ENCODE results near the gene FGFR3. TPM values are rescaled to one million over a fixed set of nuclear protein-coding genes. Genes with fewer than 3 reads are reported as not detected.

Gene FGFR3
- total RNA-seq, 2 experiments from 2014 or later, result not detected

DNA sequence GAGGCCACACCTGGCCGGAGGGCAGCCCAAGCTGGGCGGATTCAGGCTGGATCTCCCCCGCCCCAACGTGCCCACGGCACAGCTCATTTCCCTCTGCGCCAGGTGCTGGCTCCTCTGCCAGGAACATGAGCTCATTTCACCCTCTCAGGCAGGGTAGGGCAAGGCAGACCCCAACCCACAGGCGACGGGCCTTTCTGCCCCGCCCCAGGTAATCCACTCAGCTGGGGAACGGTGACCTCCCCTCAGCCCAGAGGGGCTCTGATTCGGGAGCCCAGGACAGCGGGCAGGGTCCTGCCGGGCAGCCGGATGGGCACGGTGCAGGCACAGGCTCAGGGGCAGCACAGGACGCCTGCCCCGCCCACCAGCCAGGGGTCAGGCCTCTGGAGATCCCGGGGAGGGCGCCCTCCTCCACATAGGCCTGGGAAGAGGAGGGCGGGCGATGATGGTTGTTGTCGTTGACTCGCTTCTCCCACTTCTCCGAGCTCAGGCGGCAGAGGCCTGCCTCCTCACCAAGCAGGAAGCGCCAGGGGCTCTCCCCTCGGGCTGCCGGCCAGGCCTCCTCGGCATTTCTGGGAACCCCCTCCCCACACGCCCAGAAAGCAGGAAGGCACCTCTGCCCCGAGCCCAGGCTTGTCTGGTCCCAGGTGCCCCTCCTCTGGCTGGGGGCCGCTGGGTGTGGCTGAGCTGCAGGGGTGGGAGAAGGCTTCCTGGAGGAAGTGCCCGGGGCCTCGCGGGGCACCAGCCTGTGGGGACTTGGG, 40.6 kb upstream of the FGFR3 start:
- H3K4me3 Mint-ChIP-seq, result no peak overlapping the region
- no peaks in the 10 kb centered on the region for H3K36me3 Mint-ChIP-seq
- no peaks in the 10 kb centered on the region for H3K9me3 Mint-ChIP-seq
- DNase-seq, result peak; percentile 63
- H3K4me1 Mint-ChIP-seq, result no peaks in the 10 kb centered on the region
- H3K27ac Mint-ChIP-seq, result no peak overlapping the region
- H3K27me3 Mint-ChIP-seq, result no peaks in the 10 kb centered on the region

DNA sequence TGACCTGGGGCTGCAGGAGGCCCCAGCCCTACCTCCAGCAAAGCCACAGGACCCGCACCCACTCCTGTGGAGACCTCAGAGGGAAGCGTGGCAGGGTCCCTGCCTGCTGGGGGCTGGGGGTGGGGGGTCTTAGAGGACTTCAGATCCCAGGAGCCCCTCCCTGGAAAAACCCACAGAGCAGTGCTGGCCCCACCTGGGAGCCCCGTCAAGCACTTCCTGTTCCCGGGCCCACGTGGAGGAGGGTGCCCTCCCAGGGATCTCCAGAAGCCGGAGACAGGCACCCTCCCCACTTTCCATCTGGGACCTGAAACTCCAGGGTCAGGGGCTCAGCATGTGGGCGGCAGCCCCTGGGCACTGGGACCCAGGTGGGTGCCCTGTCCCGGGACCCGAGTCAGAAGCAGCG, 39.8 kb upstream of the FGFR3 start:
- no peak for DNase-seq
- Mint-ChIP-seq H3K9me3 (no peaks in the 10 kb centered on the region), H3K4me1 (no peaks in the 10 kb centered on the region), H3K36me3 (no peaks in the 10 kb centered on the region), H3K27ac (no peak overlapping the region), H3K4me3 (no peak overlapping the region), H3K27me3 (no peaks in the 10 kb centered on the region)

DNA sequence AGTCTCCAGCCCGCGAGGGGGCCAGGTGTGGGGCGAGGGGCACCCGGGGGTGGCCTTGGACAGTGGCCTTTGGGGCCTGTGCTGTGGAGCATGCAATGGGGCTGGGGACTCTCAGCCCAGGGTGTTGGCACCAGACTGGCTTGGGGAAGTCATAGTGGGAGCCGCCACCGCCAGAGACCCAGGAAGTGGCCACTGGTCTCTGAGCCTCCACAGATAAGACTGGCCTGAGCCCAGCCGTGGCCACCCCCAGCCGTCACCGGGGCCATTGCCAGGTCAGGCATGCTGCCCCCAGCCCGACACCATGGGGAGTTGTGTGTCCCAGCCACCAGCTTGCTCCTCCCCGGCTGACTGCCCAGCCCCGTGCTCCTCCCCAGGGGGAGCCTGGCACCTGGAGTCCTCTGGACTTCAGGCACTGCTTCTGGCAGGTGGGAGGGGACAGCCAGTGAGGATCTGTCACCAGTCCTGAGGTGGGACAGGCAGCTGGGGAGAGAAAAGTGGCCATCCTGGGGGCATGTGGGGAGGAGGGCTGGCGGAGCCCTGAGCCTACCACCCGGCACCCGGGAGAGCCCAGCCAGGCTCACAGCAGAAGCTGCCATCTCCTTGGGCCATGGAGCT, 39.3 kb upstream of the FGFR3 start:
- Mint-ChIP-seq H3K36me3 (no peaks in the 10 kb centered on the region), H3K27me3 (no peaks in the 10 kb centered on the region), H3K4me3 (no peak overlapping the region), H3K4me1 (no peaks in the 10 kb centered on the region), H3K9me3 (no peaks in the 10 kb centered on the region), H3K27ac (no peak overlapping the region)
- DNase-seq, result no peak

DNA sequence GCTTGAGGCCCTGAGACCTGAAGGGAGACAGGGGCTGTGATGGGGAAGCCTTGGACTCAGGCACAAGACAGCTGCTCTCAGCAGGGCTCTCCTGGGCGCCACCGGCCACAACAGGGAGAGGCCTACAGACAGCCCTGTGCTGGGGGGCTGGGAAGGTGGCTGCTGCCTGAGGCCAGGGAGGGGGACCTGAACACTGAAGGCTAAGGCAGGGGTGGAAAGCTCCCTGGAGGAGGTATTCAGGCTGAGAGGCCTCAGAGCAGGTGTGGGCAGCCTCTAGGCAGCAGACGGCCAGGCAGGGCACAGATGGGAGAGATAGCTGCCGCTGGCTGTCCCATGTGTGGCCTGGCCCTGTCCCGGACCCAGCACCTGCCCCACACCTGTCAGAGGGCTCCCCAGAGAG, 38.8 kb upstream of the FGFR3 start:
- DNase-seq, result no peak
- Mint-ChIP-seq H3K36me3 (no peaks in the 10 kb centered on the region), H3K4me3 (no peak overlapping the region), H3K27me3 (no peaks in the 10 kb centered on the region), H3K27ac (no peak overlapping the region), H3K9me3 (no peaks in the 10 kb centered on the region), H3K4me1 (no peaks in the 10 kb centered on the region)

DNA sequence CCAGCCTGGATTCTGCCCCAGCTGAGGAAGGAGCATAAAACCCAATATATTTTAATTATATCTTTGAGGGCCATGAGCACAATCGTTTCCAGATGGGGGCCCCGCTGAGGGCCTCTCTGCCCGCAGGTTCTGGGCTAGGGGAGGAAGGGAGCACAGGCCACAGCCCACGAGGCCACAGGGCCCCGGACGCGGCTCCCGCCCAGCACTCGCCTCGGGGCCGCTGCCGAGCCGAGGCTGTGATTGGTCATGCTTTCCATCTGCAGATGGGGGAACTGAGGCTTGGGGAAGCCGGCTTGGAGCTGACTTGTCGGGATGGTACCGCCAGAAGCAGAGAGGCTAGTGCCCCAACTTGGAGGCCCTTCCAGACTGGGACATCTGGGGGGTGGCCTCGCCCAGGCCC, 37.8 kb upstream of the FGFR3 start:
- Mint-ChIP-seq H3K4me3 (no peak overlapping the region), H3K36me3 (no peaks in the 10 kb centered on the region), H3K9me3 (no peaks in the 10 kb centered on the region), H3K27ac (no peak overlapping the region), H3K27me3 (no peaks in the 10 kb centered on the region), H3K4me1 (peaks cover 4% of the 10 kb centered on the region)
- no peak for DNase-seq

DNA sequence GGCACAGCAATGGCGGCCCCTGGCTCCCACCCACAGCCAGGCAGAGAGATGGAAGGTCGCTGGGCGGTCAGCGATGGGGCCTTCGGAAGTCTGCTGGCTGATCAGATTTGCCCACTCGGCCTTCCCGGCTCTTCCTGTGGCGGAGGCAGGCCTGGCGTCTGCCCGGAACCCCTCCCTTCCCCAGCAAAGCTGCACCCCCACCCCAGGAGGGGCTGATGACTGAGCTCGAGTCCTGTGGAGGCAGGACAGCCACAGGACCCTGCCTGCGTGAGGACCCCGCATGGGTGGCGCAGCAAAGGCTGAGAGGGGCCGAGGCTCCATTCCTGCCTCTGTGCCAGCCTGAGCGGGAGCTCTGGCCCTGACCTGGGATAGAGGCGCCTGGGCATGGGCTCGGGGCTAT, 37.0 kb upstream of the FGFR3 start:
- no peaks in the 10 kb centered on the region for H3K27me3 Mint-ChIP-seq
- DNase-seq, result no peak
- peaks cover 4% of the 10 kb centered on the region for H3K4me1 Mint-ChIP-seq
- H3K4me3 Mint-ChIP-seq, result no peak overlapping the region
- H3K9me3 Mint-ChIP-seq, result no peaks in the 10 kb centered on the region
- no peak overlapping the region for H3K27ac Mint-ChIP-seq
- no peaks in the 10 kb centered on the region for H3K36me3 Mint-ChIP-seq

DNA sequence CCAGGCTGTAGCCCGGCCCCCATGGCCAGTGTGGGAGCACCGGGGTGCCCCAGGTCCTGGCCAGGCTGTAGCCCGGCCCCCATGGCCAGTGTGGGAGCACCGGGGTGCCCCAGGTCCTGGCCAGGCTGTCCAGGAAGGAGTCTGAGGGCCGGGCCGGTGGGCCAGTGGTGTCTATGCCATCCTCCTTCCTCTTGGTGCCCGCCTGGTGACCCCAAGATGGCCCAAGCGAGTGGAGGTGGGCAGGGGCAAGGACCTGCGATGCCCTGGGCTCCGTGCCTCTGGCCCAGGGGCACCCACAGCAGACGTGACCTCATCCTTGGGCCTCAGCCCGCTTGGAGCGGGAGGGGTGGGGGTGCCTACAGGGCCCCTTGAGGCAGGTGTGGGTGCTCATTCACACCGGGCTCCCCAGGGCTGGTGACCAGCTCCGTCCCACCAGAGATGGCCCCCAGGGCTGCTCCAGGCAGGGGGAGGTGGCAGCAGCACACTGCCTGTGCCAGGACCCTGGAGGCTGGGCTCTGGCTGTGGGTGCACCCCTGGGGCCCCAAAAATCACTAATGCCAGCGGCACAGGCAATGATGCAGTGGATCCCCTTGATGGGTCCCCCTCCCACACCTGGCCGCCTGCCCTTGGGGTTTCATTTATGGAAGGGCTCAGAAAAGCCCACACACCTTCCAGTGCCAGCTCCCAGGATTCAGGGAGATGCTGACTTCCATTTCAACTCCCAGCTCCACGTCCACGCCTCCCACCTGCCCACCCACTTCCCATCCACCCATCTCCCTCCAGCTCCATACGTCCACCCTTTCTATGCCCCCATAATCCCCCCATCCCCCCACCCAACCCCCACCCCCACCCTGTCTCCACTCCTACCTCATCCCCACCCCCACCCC, 36.0 kb upstream of the FGFR3 start:
- H3K27me3 Mint-ChIP-seq, result peaks cover under 1% of the 10 kb centered on the region
- no peak overlapping the region for H3K4me3 Mint-ChIP-seq
- H3K27ac Mint-ChIP-seq, result no peak overlapping the region
- no peaks in the 10 kb centered on the region for H3K9me3 Mint-ChIP-seq
- no peaks in the 10 kb centered on the region for H3K36me3 Mint-ChIP-seq
- no peak for DNase-seq
- H3K4me1 Mint-ChIP-seq, result peaks cover 4% of the 10 kb centered on the region

DNA sequence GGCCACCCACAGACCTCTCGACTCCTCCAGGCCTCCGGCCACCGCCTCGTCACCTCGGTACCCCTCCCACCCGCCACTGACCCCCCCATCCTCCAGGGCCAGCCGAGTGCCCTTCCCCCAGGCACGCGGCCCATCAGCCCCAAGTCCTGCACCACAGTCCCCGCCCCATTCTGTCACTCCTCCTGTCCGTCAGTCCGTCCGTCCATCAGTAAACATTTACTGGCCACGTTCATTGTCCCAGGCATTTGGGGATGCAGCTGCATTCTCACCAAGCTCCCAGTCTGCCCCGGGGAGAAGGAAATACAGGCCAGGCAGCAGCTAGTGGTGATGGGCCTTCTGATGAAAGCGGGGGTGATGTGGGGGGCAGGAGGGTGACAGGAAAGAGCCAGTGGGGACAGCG, 35.3 kb upstream of the FGFR3 start:
- Mint-ChIP-seq H3K9me3 (no peaks in the 10 kb centered on the region), H3K4me3 (no peak overlapping the region), H3K36me3 (no peaks in the 10 kb centered on the region), H3K27ac (no peak overlapping the region), H3K27me3 (peaks cover 5% of the 10 kb centered on the region), H3K4me1 (peaks cover 4% of the 10 kb centered on the region)
- DNase-seq, result no peak

DNA sequence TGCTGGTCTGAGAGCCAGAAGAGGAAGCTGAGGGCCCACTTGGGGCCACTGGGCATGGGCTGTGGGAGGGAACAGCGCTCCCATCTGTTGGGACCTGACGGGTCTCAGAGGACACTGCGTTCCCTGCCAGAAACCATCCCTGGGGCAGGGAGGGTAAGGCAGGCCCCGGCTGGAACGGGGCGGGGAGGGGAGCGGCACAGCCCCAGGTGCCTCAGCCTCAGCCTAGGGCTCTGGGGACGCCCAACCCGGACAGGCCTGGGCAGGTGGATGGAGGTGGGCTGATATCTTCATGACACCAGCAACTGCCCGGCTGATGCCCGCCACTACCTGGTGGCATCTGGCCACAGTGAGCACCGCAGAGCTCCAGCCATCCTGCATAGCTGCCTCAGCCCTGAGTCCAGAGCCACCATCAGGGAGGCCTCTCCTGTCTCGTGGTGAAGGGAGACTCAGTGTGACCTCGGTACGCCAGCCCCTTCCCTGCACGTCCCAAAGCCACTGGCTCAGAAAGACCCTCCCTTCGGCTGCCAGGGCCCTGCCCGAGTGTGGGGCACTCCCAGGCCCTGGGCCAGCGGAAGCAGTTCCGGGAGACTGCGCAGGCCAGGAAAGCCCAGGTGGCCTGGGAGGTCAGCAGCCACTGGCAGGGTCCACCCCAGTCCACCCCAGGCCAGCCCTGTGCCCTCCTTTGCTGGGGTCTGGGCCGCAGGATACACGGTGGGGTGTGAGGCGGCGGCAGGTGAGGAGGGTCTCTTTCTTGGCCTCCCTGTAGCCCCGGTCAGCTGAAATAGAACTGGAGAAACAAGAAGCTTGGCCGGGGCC, 34.6 kb upstream of the FGFR3 start:
- Mint-ChIP-seq H3K27me3 (peaks cover 5% of the 10 kb centered on the region), H3K9me3 (no peaks in the 10 kb centered on the region), H3K36me3 (no peaks in the 10 kb centered on the region), H3K4me3 (no peak overlapping the region), H3K4me1 (peaks cover 4% of the 10 kb centered on the region), H3K27ac (no peak overlapping the region)
- DNase-seq, result no peak

DNA sequence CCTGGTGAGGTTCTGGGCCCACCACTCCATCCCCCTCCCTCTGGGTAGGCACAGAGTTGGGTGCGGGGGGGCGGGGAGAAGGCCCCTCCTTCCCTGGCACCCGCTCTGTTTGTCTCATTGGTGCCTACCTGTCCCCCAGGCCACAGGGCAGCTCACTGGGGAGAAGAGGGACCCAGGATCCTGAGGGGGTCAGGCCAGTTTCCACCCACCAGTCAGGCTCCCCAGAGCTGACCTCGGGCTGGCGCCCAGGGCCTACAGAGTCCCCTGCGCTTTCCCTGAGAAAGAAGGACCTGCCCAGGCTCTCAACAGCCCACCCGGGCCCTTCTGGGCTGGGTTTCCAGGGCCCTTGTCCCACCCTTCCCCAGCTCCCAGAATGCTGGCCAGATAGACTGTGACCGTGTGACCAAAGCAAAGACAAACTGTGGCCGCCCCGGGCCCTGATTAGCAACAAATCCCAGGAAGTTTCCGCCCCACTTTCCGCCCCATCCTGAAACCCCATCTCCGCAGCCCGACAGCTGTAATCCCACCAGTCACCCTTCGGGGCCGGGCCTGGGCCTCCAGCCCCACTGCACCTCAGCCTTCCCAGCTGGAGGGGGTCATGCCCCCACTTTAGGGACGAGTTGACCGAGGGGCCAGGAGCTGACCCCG, 33.8 kb upstream of the FGFR3 start:
- Mint-ChIP-seq H3K4me1 (peaks cover 4% of the 10 kb centered on the region), H3K36me3 (no peaks in the 10 kb centered on the region), H3K27ac (no peak overlapping the region), H3K27me3 (peaks cover 10% of the 10 kb centered on the region), H3K9me3 (no peaks in the 10 kb centered on the region), H3K4me3 (no peak overlapping the region)
- no peak for DNase-seq

DNA sequence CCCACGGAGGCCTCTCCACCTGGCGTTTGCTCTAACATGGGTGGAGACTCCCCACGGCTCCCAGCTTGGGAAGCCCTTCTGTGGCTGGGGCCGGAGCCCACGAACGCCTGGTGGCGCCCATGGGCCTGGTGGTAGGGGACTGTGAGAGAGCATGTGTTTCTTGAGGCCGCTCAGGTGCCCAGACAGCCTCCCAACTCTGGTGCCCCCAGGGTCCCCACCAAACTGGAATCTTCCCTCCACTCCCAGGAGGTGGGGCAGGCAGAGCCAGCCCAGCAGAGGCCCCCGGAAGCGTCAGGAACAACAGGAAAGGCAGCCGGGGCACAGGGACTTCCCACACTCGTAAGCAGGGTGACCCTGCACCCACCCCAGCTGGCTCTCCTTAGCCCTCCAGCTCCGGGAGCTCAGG, 33.3 kb upstream of the FGFR3 start:
- peaks cover 13% of the 10 kb centered on the region for H3K27me3 Mint-ChIP-seq
- no peak for DNase-seq
- no peak overlapping the region for H3K4me3 Mint-ChIP-seq
- peaks cover 4% of the 10 kb centered on the region for H3K4me1 Mint-ChIP-seq
- no peak overlapping the region for H3K27ac Mint-ChIP-seq
- no peaks in the 10 kb centered on the region for H3K36me3 Mint-ChIP-seq
- H3K9me3 Mint-ChIP-seq, result no peaks in the 10 kb centered on the region

DNA sequence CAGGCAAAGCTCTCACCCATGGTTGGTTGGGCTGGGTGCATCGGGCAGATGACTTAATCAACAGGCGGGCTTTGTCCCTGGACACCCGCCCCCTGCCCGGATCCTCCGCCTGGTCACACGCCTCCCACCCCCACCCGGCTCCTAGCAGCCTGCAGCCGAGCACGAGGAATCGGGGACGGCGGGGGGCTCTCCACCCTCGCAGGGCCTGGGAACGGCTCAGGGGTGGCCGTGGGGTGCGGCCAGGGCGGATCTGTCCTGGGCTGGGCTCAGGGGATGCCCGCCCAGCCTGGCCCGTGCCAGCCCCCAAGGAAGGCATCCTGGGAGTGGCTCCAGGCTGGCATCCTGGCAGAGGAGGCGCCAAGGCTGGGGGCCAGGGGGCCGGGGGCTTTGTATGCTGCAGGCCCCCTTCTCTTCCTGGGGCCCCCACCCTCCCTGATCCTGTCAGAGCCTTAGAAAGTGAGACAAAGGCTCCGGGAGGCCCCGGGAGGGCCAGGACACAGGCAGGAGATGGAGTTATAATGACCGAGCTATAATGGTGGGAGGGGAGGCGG, 32.5 kb upstream of the FGFR3 start:
- Mint-ChIP-seq H3K27me3 (peaks cover 20% of the 10 kb centered on the region), H3K4me1 (peaks cover 4% of the 10 kb centered on the region), H3K27ac (no peak overlapping the region), H3K9me3 (no peaks in the 10 kb centered on the region), H3K4me3 (no peak overlapping the region), H3K36me3 (no peaks in the 10 kb centered on the region)
- no peak for DNase-seq

DNA sequence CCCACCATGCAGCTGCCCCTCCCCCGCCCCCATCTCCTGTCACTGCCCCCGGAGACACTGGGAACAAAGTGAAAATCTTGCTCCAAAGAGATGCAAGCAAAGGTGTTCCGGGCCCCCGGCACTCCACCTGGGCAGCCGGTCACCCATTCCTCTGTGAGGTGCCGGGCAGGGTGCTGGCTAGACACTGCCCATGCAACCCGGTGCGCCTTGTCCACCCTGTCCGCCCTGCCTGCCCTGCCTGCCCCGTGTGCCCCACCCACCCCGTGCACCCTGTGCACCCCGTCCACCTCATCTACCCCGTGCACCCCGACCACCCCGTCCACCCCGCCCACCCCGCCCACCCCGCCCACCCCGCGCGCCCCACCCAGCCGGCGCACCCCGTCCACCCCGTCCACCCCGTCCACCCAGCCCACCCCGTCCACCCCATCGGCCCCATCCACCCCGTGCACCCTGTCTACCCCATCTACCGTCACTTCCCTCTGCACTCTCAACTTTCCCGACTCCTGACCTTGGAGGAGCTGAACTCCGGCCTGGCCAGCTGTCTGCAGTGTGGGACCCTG, 31.9 kb upstream of the FGFR3 start:
- no peak overlapping the region for H3K27ac Mint-ChIP-seq
- H3K4me3 Mint-ChIP-seq, result no peak overlapping the region
- DNase-seq, result no peak
- H3K36me3 Mint-ChIP-seq, result no peaks in the 10 kb centered on the region
- H3K4me1 Mint-ChIP-seq, result peaks cover 4% of the 10 kb centered on the region
- H3K9me3 Mint-ChIP-seq, result no peaks in the 10 kb centered on the region
- peaks cover 22% of the 10 kb centered on the region for H3K27me3 Mint-ChIP-seq
